GOT3 (cell line): ENCODE measurements around the gene MARS2.
A peak's percentile ranks its signal among the peaks of the same experiment; 100 is the strongest.
"Not testable (repeated sequence)": the region's sequence is repeated elsewhere in the genome, so short reads cannot be mapped to it uniquely, and the experiment has no call there.

Experiments
- DNase-seq: peaks from one replicate; lab custom pipeline; 2025; ENCODE audit warnings: mixed read lengths; lab: John Stamatoyannopoulos, UW

MARS2 gene

GRCh38 chr2:197705121-197705911, at the start of gene MARS2:
Gene MARS2 (plus strand): TSS chr2:197705369. CDS start chr2:197705406, 37 bp downstream.
- DNase-seq: peak; percentile 86

GRCh38 chr2:197657562-197657961, 47.6 kb upstream of the MARS2 start:
- no peak for DNase-seq

GRCh38 chr2:197661626-197662025, 43.5 kb upstream of the MARS2 start:
- no peak for DNase-seq

- DNase-seq: no peak
Observed at GRCh38 chr2:197666277-197666676, 38.9 kb upstream of the MARS2 start.

- DNase-seq: no peak
Observed at GRCh38 chr2:197668296-197668695, 36.9 kb upstream of the MARS2 start.

- DNase-seq: no peak
Observed at GRCh38 chr2:197669077-197669476, 36.1 kb upstream of the MARS2 start.

- no peak for DNase-seq
Observed at GRCh38 chr2:197672371-197672893, 32.7 kb upstream of the MARS2 start.

GRCh38 chr2:197673106-197673505, 32.1 kb upstream of the MARS2 start:
- DNase-seq: no peak

GRCh38 chr2:197673606-197674005, 31.6 kb upstream of the MARS2 start:
- DNase-seq: no peak

GRCh38 chr2:197674060-197674459, 31.1 kb upstream of the MARS2 start:
- no peak for DNase-seq

- DNase-seq: no peak
Observed at GRCh38 chr2:197674591-197674990, 30.6 kb upstream of the MARS2 start.

GRCh38 chr2:197675246-197675645, 29.9 kb upstream of the MARS2 start, which contains the start of gene RFTN2:
Gene RFTN2 (minus strand): TSS chr2:197675587. CDS start chr2:197675458, 129 bp downstream.
- DNase-seq: no peak

- no peak for DNase-seq
Observed at GRCh38 chr2:197675711-197676188, 29.4 kb upstream of the MARS2 start.

GRCh38 chr2:197677056-197677455, 28.1 kb upstream of the MARS2 start:
- no peak for DNase-seq

- no peak for DNase-seq
Observed at GRCh38 chr2:197677483-197677882, 27.7 kb upstream of the MARS2 start.

- not testable (repeated sequence) for DNase-seq
Observed at GRCh38 chr2:197695206-197695605, 10.0 kb upstream of the MARS2 start.

- not testable (repeated sequence) for DNase-seq
Observed at GRCh38 chr2:197695971-197696370, 9.2 kb upstream of the MARS2 start.

GRCh38 chr2:197696571-197696970, 8.6 kb upstream of the MARS2 start:
- DNase-seq: not testable (repeated sequence)

- DNase-seq: not testable (repeated sequence)
Observed at GRCh38 chr2:197699724-197700123, 5.4 kb upstream of the MARS2 start.

GRCh38 chr2:197700960-197701359, 4.2 kb upstream of the MARS2 start:
- DNase-seq: no peak

- no peak for DNase-seq
Observed at GRCh38 chr2:197704434-197705120, 592 bp upstream of the MARS2 start.

GRCh38 chr2:197705912-197706838, 1.0 kb downstream of the MARS2 start:
- DNase-seq: no peak
